22Rv1 (cell line): ENCODE data around the gene PRDM11.
A peak's percentile ranks its signal among the peaks of the same experiment; 100 is the strongest.

ENCODE experiments used
- CTCF ChIP-seq: fragments of 450-650 bp; IDR thresholded peaks from 2 replicates; pipeline ENCODE4 v1.5.1; 2017; ENCODE audit warnings: mild to moderate bottlenecking
- ZFX ChIP-seq: fragments of 450-650 bp; IDR thresholded peaks from 2 replicates; pipeline ENCODE4 v1.6.1; 2017; ENCODE audit warnings: antibody characterized with exemption, borderline replicate concordance

- peak; percentile 78 for TF ChIP-seq CTCF
- no peak for TF ChIP-seq ZFX
Observed at GRCh38 chr11:45110562-45110961, 35.9 kb upstream of the PRDM11 start.
